Tibial artery (tissue), 4 donors: ENCODE measurements around the gene IMMP2L.

Experiments
- DNase-seq, 2 donors: peaks; one replicate each; pipeline ENCODE4 v3.0.0-alpha.2; 2019
- H3K27ac ChIP-seq, 2 donors: fragments of 200-600 bp; sonication (generic) in 1 of 2; 1 replicate in 1 of 2; 2 replicates in 1 of 2; pipeline ENCODE4 v1.5.1; 2018 to 2019; ENCODE audit warnings: mild to moderate bottlenecking in 1 of 2
- H3K27me3 ChIP-seq, 2 donors: fragments of 200-600 bp; sonication (generic) in 1 of 2; one replicate each; pipeline versions ENCODE4 v1.5.1 to v1.6.0; 2016 to 2019
- H3K36me3 ChIP-seq, 3 donors: fragments of 200-600 bp; sonication (generic) in 2 of 3; one replicate each; pipeline ENCODE4 v1.5.1; 2016 to 2019; ENCODE audit warnings: mild to moderate bottlenecking in 2 of 3
- H3K4me1 ChIP-seq, 4 donors: fragments of 200-600 bp; sonication (generic) in 2 of 4; 1 replicate in 3 of 4; 2 replicates in 1 of 4; pipeline ENCODE4 v1.5.1; 2016 to 2019
- H3K4me3 ChIP-seq, 2 donors: fragments of 200-600 bp; sonication (generic) in 1 of 2; 1 replicate in 1 of 2; 2 replicates in 1 of 2; pipeline ENCODE4 v1.5.1; 2018 to 2019; ENCODE audit warnings: mild to moderate bottlenecking in 2 of 2
- H3K9me3 ChIP-seq, 3 donors: fragments of 200-600 bp; sonication (generic) in 1 of 3; one replicate each; pipeline ENCODE4 v1.5.1; 2016 to 2019
- intact Hi-C: fragments of 100-400 bp; cut with DNase I; formaldehyde crosslinking; loops from one replicate; pipeline ENCODE4 v1.15.0; 2023; ENCODE audit warnings: low total_unique reads
- TF ChIP-seq, protein P1 (sequence below), 2 experiments: fragments of 200-600 bp in 1 of 2; fragments of 450-650 bp in 1 of 2; IDR thresholded peaks; one replicate each; pipeline ENCODE4 v1.5.1; 2017 to 2019; ENCODE audit warnings: antibody characterized with exemption in 2 of 2, mild to moderate bottlenecking in 1 of 2, moderate library complexity in 1 of 2

The IMMP2L gene

GRCh38 chr7:110830778-110831177, 731.5 kb downstream of the IMMP2L start:
- H3K4me1 ChIP-seq: peaks cover 0 to 24% (median 14%) of the 10 kb centered on the region in 4 donors
- no peaks in the 10 kb centered on the region for H3K36me3 ChIP-seq
- TF ChIP-seq, protein P1, sequence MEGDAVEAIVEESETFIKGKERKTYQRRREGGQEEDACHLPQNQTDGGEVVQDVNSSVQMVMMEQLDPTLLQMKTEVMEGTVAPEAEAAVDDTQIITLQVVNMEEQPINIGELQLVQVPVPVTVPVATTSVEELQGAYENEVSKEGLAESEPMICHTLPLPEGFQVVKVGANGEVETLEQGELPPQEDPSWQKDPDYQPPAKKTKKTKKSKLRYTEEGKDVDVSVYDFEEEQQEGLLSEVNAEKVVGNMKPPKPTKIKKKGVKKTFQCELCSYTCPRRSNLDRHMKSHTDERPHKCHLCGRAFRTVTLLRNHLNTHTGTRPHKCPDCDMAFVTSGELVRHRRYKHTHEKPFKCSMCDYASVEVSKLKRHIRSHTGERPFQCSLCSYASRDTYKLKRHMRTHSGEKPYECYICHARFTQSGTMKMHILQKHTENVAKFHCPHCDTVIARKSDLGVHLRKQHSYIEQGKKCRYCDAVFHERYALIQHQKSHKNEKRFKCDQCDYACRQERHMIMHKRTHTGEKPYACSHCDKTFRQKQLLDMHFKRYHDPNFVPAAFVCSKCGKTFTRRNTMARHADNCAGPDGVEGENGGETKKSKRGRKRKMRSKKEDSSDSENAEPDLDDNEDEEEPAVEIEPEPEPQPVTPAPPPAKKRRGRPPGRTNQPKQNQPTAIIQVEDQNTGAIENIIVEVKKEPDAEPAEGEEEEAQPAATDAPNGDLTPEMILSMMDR (IDR thresholded peaks at IDR 0.05): no peak
- H3K4me3 ChIP-seq: no peak overlapping the region
- no peaks in the 10 kb centered on the region for H3K27me3 ChIP-seq
- H3K27ac ChIP-seq: peak overlapping the region in 1 of 2 donors; percentile 62
- intact Hi-C loops: no loop called here
- no peaks in the 10 kb centered on the region for H3K9me3 ChIP-seq
- DNase-seq: no peak

DNA sequence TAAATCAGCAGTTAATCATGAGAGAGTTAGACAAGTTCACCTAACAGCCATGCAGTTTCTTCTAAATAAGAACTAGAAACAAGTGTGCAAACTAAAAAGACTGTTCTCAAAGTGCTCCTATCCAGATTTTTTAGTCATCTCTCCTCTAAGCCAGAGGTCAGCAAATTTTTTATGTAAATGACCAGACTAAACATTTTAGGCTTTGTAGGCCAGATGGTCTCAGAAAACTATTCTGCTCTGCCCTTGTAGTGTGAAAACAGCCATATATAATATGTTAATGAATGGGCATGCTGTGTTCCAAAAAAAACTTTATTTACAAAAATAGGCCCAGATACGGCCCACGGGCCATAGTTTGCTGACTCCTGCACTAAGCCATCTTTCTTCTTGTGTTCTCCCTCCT, 734.4 kb downstream of the IMMP2L start:
- intact Hi-C loops: no loop called here
- H3K36me3 ChIP-seq: no peaks in the 10 kb centered on the region
- peaks cover 0 to 24% (median 14%) of the 10 kb centered on the region in 4 donors for H3K4me1 ChIP-seq
- no peak for DNase-seq
- H3K9me3 ChIP-seq: no peaks in the 10 kb centered on the region
- no peak overlapping the region for H3K27ac ChIP-seq
- TF ChIP-seq, protein P1 (IDR thresholded peaks at IDR 0.05): no peak
- no peaks in the 10 kb centered on the region for H3K27me3 ChIP-seq
- H3K4me3 ChIP-seq: no peak overlapping the region

- Histone ChIP-seq H3K27me3 (no peaks in the 10 kb centered on the region), H3K9me3 (no peaks in the 10 kb centered on the region), H3K36me3 (no peaks in the 10 kb centered on the region), H3K4me1 (peaks cover 0 to 23% (median 12%) of the 10 kb centered on the region in 4 donors), H3K27ac (no peak overlapping the region), H3K4me3 (no peak overlapping the region)
- no peak for DNase-seq
- intact Hi-C loops: no loop called here
- TF ChIP-seq, protein P1 (IDR thresholded peaks at IDR 0.05): no peak
Measured at GRCh38 chr7:110827287-110827855, 734.9 kb downstream of the IMMP2L start.

GRCh38 chr7:110813986-110814385, 748.3 kb downstream of the IMMP2L start:
- Histone ChIP-seq H3K27me3 (no peaks in the 10 kb centered on the region), H3K27ac (no peak overlapping the region), H3K4me3 (no peak overlapping the region), H3K9me3 (no peaks in the 10 kb centered on the region), H3K4me1 (no peaks in the 10 kb centered on the region), H3K36me3 (no peaks in the 10 kb centered on the region)
- TF ChIP-seq, protein P1 (IDR thresholded peaks at IDR 0.05): no peak
- intact Hi-C loops: no loop called here
- no peak for DNase-seq

DNA sequence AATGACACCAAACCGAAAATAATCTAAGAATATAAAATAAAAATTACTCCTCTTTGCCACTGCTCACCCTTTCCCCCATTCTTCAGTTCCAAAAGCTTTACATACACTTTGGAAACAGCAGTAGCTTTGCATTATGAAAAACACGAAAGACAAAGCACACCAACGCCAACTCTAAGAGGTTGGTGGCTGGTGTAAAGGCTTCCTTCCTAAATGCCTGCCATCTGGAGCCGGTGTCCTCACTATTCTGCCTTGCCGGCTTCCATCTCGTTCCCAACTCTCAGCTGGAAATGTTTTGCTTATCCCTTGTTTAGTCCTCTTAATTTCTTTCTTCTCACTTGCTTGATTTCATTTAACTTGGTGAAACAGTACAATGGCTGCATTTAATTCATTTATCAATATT, 752.5 kb downstream of the IMMP2L start:
- DNase-seq: no peak
- H3K9me3 ChIP-seq: no peaks in the 10 kb centered on the region
- no peaks in the 10 kb centered on the region for H3K4me1 ChIP-seq
- H3K27ac ChIP-seq: no peak overlapping the region
- no peak overlapping the region for H3K4me3 ChIP-seq
- H3K36me3 ChIP-seq: no peaks in the 10 kb centered on the region
- H3K27me3 ChIP-seq: no peaks in the 10 kb centered on the region
- TF ChIP-seq, protein P1 (IDR thresholded peaks at IDR 0.05): no peak
- intact Hi-C loops: no loop called here

DNA sequence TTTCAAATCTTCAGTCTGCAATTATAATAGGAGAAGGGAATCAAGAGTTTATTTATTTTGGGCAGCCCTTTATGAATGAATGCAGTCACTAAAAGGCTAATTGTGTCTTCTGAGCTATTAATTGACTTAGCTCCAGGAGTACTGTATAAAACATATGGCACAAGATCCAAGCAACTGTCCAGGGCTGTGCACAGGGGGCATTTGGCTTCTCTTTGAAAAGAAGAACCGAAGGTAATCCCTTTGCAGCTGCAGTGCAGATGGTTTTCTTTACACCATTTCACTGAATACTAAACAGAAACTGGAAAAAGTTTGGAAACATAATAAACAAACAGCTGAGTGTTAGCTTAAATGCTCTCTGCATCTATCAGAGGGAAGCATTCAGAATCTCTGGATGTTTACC, 753.9 kb downstream of the IMMP2L start:
- Histone ChIP-seq H3K27ac (no peak overlapping the region), H3K36me3 (no peaks in the 10 kb centered on the region), H3K9me3 (no peaks in the 10 kb centered on the region), H3K4me1 (no peaks in the 10 kb centered on the region), H3K27me3 (no peaks in the 10 kb centered on the region), H3K4me3 (no peak overlapping the region)
- intact Hi-C loops: no loop called here
- TF ChIP-seq, protein P1 (IDR thresholded peaks at IDR 0.05): no peak
- DNase-seq: no peak
